ENCODE data around the gene NAA20. TPM values are rescaled to one million over a fixed set of nuclear protein-coding genes. Genes with fewer than 3 reads are reported as not detected.
A peak's percentile ranks its signal among the peaks of the same experiment; 100 is the strongest.

The NAA20 gene
- total RNA-seq, 2 experiments from 2014 or later, result 18.8 to 18.9 TPM

DNA sequence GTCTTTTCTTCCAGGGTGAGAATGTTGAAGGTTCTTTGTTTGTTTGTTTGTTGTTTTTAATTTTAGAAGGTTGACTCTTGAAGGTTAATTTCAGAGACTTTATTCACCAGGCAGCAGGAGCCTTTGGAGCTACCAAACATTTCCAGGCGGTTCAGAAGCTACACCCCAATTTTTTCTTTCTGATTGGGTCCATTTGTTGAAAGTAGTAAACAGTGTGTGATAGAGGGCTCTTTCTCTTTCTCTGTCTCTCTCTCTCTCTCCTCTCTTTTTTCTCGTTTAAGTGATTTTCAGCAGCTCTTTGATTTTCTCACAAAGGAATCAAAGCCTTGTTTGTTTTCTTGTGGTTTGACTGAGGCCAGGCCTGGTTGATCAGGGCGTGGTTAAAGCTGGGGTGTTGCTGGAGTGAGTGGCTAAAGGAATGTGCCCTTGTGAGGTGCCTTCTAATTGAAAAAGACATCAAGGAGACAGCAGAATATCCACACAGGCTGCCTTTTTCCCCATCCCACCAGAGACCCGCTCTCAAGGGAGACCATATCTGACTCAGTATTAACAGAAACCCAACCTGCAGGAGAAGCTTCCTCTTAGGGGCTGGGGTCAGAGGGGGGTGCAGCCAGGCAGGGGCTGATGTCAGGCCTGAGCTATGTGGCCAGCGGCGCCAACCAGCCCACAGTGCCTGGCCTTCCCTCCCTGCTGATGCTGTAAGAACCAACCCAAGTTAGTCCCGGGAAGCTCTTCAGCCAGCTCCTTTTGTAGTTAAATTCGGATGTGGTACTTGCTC is 40.4 kb upstream of the NAA20 start:
- H3K9me3 ChIP-seq (ENCODE audit: control insufficient read depth in 1 of 2, insufficient read depth in 1 of 2, low read length in 2 of 2), result no peaks in the 10 kb centered on the region
- peaks cover 30% of the 10 kb centered on the region for H3K4me1 ChIP-seq (ENCODE audit: insufficient read depth, low read length)
- Mint-ChIP-seq H3K27me3 (peaks cover 8% of the 10 kb centered on the region), H3K27ac (peak overlapping the region; percentile 69), H3K4me1 (ENCODE audit: low read depth) (peaks cover 15% of the 10 kb centered on the region), H3K4me3 (peak overlapping the region; percentile 8), H3K36me3 (ENCODE audit: low read depth) (no peaks in the 10 kb centered on the region), H3K9me3 (peaks cover 2% of the 10 kb centered on the region)
- intact Hi-C loops (cut with DNase I, micrococcal nuclease), result no loop called here
- H3K27ac ChIP-seq (ENCODE audit: low read depth in 1 of 2, low read length in 2 of 2), result no peak overlapping the region
- H3K4me3 ChIP-seq (ENCODE audit: low read length), result no peak overlapping the region
- DNase-seq, result peak in 2 of 14 experiments; percentile 19 to 24
- H3K36me3 ChIP-seq (ENCODE audit: insufficient read depth, low read length), result no peaks in the 10 kb centered on the region
- ATAC-seq (ENCODE audit: poor library complexity), result no peak
- CTCF ChIA-PET, result interaction anchor here (1.0 kb wide), 1 partner anchor 9 kb away, joined by 3 read pairs; no protein-coding TSS in a partner anchor
- POLR2A ChIA-PET, result interaction anchor here (0.9 kb wide), 1 partner anchor 8 kb away, joined by 3 read pairs; no protein-coding TSS in a partner anchor
- no peaks in the 10 kb centered on the region for H3K27me3 ChIP-seq (ENCODE audit: control insufficient read depth in 1 of 2, insufficient read depth in 2 of 2, low read length in 2 of 2)
- TF ChIP-seq, protein P1, sequence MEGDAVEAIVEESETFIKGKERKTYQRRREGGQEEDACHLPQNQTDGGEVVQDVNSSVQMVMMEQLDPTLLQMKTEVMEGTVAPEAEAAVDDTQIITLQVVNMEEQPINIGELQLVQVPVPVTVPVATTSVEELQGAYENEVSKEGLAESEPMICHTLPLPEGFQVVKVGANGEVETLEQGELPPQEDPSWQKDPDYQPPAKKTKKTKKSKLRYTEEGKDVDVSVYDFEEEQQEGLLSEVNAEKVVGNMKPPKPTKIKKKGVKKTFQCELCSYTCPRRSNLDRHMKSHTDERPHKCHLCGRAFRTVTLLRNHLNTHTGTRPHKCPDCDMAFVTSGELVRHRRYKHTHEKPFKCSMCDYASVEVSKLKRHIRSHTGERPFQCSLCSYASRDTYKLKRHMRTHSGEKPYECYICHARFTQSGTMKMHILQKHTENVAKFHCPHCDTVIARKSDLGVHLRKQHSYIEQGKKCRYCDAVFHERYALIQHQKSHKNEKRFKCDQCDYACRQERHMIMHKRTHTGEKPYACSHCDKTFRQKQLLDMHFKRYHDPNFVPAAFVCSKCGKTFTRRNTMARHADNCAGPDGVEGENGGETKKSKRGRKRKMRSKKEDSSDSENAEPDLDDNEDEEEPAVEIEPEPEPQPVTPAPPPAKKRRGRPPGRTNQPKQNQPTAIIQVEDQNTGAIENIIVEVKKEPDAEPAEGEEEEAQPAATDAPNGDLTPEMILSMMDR (IDR thresholded peaks at IDR 0.05), result no peak

DNA sequence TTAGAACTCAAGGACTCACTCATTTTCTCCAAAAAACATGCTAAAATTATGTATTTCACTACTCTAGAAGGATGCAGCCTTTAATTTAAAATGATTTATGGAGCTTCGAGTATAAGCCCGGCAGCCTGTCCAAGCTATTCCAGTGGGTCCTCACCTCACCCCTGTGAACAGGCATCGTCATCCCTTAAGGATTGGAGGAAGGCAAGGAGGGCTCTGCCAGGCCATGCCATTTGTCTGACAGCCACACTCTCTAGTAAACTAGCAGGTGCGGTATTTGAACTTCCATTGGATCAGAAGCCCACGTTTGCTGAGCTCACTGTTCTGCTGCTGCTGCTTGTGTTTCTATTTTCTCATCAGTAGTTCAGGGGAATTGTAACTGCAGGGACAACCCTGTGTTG is 39.8 kb upstream of the NAA20 start:
- H3K36me3 Mint-ChIP-seq (ENCODE audit: low read depth), result no peaks in the 10 kb centered on the region
- H3K9me3 Mint-ChIP-seq, result peaks cover 2% of the 10 kb centered on the region
- H3K27ac Mint-ChIP-seq, result no peak overlapping the region
- H3K27me3 Mint-ChIP-seq, result peaks cover 8% of the 10 kb centered on the region
- DNase-seq (no peak), ATAC-seq (ENCODE audit: poor library complexity) (no peak)
- Histone ChIP-seq H3K9me3 (ENCODE audit: control insufficient read depth in 1 of 2, insufficient read depth in 1 of 2, low read length in 2 of 2) (no peaks in the 10 kb centered on the region), H3K4me1 (ENCODE audit: insufficient read depth, low read length) (peaks cover 30% of the 10 kb centered on the region), H3K27me3 (ENCODE audit: control insufficient read depth in 1 of 2, insufficient read depth in 2 of 2, low read length in 2 of 2) (no peaks in the 10 kb centered on the region), H3K27ac (ENCODE audit: low read depth in 1 of 2, low read length in 2 of 2) (no peak overlapping the region), H3K36me3 (ENCODE audit: insufficient read depth, low read length) (no peaks in the 10 kb centered on the region), H3K4me3 (ENCODE audit: low read length) (no peak overlapping the region)
- TF ChIP-seq, protein P1 (IDR thresholded peaks at IDR 0.05), result no peak
- H3K4me1 Mint-ChIP-seq (ENCODE audit: low read depth), result peaks cover 15% of the 10 kb centered on the region
- ChIA-PET POLR2A (interaction anchor here (0.9 kb wide), 1 partner anchor 9 kb away, joined by 3 read pairs; no protein-coding TSS in a partner anchor), CTCF (interaction anchor here (1.0 kb wide), 1 partner anchor 9 kb away, joined by 3 read pairs; no protein-coding TSS in a partner anchor)
- intact Hi-C loops (cut with DNase I, micrococcal nuclease), result no loop called here
- no peak overlapping the region for H3K4me3 Mint-ChIP-seq

DNA sequence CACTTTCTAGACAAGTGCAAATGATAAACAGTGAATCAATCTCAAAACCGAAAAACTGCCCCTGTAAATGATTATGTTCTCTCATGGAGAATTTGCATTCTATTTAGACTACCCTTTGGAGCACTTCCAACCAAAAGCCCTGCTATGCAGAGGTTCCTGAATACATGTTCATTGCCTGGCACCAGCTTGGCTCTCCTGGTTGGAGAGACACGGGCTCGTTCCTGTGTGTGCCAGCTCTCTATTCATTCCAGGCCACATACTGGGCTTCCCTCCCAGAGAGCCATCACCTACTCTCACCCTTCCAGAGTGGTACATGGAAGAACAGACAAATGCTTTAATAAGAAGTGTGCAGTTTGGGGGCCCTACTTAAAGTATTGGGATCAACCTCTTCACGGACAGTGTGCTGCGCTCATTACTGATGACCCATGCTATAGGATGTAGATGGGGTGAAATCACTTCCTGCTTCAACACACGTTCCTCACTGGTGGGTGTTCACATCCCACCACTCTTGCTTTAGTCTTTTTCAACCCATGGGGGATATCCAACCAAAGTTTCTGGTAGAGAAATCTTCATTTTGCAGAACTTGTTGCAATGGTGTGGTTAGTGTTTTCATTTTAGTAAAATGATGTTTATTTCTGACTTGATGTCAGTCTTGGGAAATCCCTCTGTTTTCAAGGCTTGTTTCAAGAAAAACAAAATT is 38.5 kb upstream of the NAA20 start:
- Mint-ChIP-seq H3K27ac (no peak overlapping the region), H3K4me1 (ENCODE audit: low read depth) (peaks cover 15% of the 10 kb centered on the region), H3K27me3 (peaks cover 4% of the 10 kb centered on the region), H3K4me3 (no peak overlapping the region), H3K9me3 (peaks cover 2% of the 10 kb centered on the region), H3K36me3 (ENCODE audit: low read depth) (no peaks in the 10 kb centered on the region)
- no peaks in the 10 kb centered on the region for H3K27me3 ChIP-seq (ENCODE audit: control insufficient read depth in 1 of 2, insufficient read depth in 2 of 2, low read length in 2 of 2)
- intact Hi-C loops (cut with DNase I, micrococcal nuclease), result no loop called here
- H3K27ac ChIP-seq (ENCODE audit: low read depth in 1 of 2, low read length in 2 of 2), result no peak overlapping the region
- CTCF ChIA-PET, result no interaction called here
- POLR2A ChIA-PET, result no interaction called here
- H3K4me1 ChIP-seq (ENCODE audit: insufficient read depth, low read length), result peaks cover 30% of the 10 kb centered on the region
- DNase-seq (no peak), ATAC-seq (ENCODE audit: poor library complexity) (no peak)
- no peak overlapping the region for H3K4me3 ChIP-seq (ENCODE audit: low read length)
- no peaks in the 10 kb centered on the region for H3K36me3 ChIP-seq (ENCODE audit: insufficient read depth, low read length)
- TF ChIP-seq, protein P1 (IDR thresholded peaks at IDR 0.05), result no peak
- H3K9me3 ChIP-seq (ENCODE audit: control insufficient read depth in 1 of 2, insufficient read depth in 1 of 2, low read length in 2 of 2), result no peaks in the 10 kb centered on the region
